Smooth muscle cell (in vitro differentiated cells): ENCODE data around the gene ARL3. TPM values are rescaled to one million over a fixed set of nuclear protein-coding genes. Genes with fewer than 3 reads are reported as not detected.

Source experiments
- DNase-seq: peaks from one replicate; lab custom pipeline; 2025; ENCODE audit not compliant: unreplicated experiment; lab: John Stamatoyannopoulos, UW
- H2AFZ ChIP-seq: fragments of 200-600 bp; sonication (generic); 2 replicates; pipeline ENCODE4 v1.6.0; 2016; ENCODE audit warnings: antibody characterized with exemption, low read depth, mild to moderate bottlenecking
- H3F3A ChIP-seq: fragments of 200-600 bp; sonication (generic); 2 replicates; pipeline ENCODE4 v1.6.0; 2017; ENCODE audit warnings: antibody characterized with exemption, low read depth
- H3K27ac ChIP-seq: fragments of 200-600 bp; sonication (generic); 2 replicates; pipeline ENCODE4 v1.5.1; 2016; ENCODE audit warnings: low read depth, mild to moderate bottlenecking
- H3K27me3 ChIP-seq: fragments of 200-600 bp; sonication (generic); 2 replicates; pipeline ENCODE4 v1.6.1; 2016; ENCODE audit warnings: low read depth, mild to moderate bottlenecking
- H3K36me3 ChIP-seq: fragments of 200-600 bp; sonication (generic); 2 replicates; pipeline ENCODE4 v1.5.1; 2016; ENCODE audit warnings: low read depth
- H3K4me1 ChIP-seq: fragments of 200-600 bp; sonication (generic); 2 replicates; pipeline ENCODE4 v1.5.1; 2016; ENCODE audit warnings: low read depth
- H3K4me2 ChIP-seq: fragments of 200-600 bp; sonication (generic); 2 replicates; pipeline ENCODE4 v1.6.0; 2016; ENCODE audit warnings: mild to moderate bottlenecking
- H3K4me3 ChIP-seq: fragments of 200-600 bp; sonication (generic); 2 replicates; pipeline ENCODE4 v1.5.1; 2016; ENCODE audit warnings: mild to moderate bottlenecking
- H3K79me2 ChIP-seq: fragments of 200-600 bp; sonication (generic); 2 replicates; pipeline ENCODE4 v1.6.0; 2016; ENCODE audit warnings: low read depth, mild to moderate bottlenecking
- H3K9ac ChIP-seq: fragments of 200-600 bp; sonication (generic); 2 replicates; pipeline ENCODE4 v1.6.0; 2016; ENCODE audit warnings: low read depth
- H3K9me3 ChIP-seq: fragments of 200-600 bp; sonication (generic); replicated peaks from 2 replicates; pipeline ENCODE4 v1.5.1; 2016; ENCODE audit warnings: low read depth
- H4K20me1 ChIP-seq: fragments of 200-600 bp; sonication (generic); 2 replicates; pipeline ENCODE4 v1.6.0; 2016; ENCODE audit warnings: low read depth
- WGBS: methylation state at CpG from one replicate; pipeline ENCODE4 v1.1.7; 2016; ENCODE audit warnings: low lambda C conversion rate; 5-methylcytosine and 5-hydroxymethylcytosine counted together
- polyA plus RNA-seq: library from polyadenylated mRNA; unstranded; fragments of >200 nt; fragmentation: Nextera tagmentation; extraction: Ambion mirVana; gene quantifications from 2 replicates; pipeline ENCODE4 v1.2.1, GENCODE V29; 2016
- total RNA-seq: library from RNA; depleted of rRNA; stranded (reverse); fragments of >200 nt; gene quantifications from 2 replicates; pipeline ENCODE4 v1.2.3, GENCODE V29; 2014
- TF ChIP-seq, protein P1 (sequence below): fragments of 200-600 bp; sonication (generic); IDR thresholded peaks from 2 replicates; pipeline ENCODE4 v1.5.1; 2017; ENCODE audit warnings: borderline replicate concordance, mild to moderate bottlenecking, antibody characterized with exemption; ENCODE audit not compliant: insufficient read depth, poor library complexity, severe bottlenecking

Gene ARL3
- total and polyA plus RNA-seq, 2 experiments from 2014 or later: 12.7 to 30.2 TPM

DNA sequence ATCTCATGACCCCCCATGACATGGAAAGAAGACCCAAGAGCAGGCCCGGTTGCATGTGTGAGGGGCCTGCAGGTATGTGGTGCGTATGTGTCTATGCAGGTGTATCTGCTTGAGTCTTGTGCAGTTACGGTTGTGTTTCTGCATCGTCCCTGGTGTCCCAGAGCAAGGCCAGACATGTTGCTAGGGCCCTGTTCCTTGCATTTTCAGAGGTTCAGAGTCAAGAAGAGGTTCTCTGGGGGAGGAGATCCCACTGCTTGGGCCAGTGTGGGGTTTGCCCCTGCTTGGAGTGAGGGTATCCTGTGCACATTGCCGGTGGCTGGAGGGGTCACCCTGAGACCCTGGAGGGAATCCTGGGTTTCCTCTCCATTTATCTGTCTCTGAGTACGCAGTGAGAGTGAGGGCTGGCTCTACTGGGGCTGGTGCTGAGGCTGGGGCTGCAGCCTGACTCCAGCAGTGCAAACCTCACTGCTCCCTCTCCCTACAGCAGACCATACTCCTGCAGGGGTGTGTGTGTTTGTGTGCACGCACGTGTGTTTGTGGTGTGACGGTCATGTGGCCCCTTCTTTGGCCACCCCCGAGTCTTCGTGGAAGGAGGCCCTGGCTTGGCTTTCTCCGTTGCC, 65.8 kb downstream of the ARL3 start:
- Histone ChIP-seq H3K79me2 (peaks cover 85% of the 10 kb centered on the region), H2AFZ (no peak overlapping the region), H3K9me3 (no peaks in the 10 kb centered on the region), H3K4me3 (peak overlapping the region; percentile 96), H3K27me3 (no peaks in the 10 kb centered on the region), H4K20me1 (peaks cover 86% of the 10 kb centered on the region), H3K9ac (no peak overlapping the region), H3K27ac (no peak overlapping the region), H3K4me1 (peaks cover 48% of the 10 kb centered on the region), H3K36me3 (no peaks in the 10 kb centered on the region), H3K4me2 (peak overlapping the region; percentile 100), H3F3A (peaks cover 17% of the 10 kb centered on the region)
- no peak for DNase-seq
- WGBS: 80% methylated on average over 12 of the region's 12 CpGs
- TF ChIP-seq, protein P1, sequence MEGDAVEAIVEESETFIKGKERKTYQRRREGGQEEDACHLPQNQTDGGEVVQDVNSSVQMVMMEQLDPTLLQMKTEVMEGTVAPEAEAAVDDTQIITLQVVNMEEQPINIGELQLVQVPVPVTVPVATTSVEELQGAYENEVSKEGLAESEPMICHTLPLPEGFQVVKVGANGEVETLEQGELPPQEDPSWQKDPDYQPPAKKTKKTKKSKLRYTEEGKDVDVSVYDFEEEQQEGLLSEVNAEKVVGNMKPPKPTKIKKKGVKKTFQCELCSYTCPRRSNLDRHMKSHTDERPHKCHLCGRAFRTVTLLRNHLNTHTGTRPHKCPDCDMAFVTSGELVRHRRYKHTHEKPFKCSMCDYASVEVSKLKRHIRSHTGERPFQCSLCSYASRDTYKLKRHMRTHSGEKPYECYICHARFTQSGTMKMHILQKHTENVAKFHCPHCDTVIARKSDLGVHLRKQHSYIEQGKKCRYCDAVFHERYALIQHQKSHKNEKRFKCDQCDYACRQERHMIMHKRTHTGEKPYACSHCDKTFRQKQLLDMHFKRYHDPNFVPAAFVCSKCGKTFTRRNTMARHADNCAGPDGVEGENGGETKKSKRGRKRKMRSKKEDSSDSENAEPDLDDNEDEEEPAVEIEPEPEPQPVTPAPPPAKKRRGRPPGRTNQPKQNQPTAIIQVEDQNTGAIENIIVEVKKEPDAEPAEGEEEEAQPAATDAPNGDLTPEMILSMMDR: no peak

DNA sequence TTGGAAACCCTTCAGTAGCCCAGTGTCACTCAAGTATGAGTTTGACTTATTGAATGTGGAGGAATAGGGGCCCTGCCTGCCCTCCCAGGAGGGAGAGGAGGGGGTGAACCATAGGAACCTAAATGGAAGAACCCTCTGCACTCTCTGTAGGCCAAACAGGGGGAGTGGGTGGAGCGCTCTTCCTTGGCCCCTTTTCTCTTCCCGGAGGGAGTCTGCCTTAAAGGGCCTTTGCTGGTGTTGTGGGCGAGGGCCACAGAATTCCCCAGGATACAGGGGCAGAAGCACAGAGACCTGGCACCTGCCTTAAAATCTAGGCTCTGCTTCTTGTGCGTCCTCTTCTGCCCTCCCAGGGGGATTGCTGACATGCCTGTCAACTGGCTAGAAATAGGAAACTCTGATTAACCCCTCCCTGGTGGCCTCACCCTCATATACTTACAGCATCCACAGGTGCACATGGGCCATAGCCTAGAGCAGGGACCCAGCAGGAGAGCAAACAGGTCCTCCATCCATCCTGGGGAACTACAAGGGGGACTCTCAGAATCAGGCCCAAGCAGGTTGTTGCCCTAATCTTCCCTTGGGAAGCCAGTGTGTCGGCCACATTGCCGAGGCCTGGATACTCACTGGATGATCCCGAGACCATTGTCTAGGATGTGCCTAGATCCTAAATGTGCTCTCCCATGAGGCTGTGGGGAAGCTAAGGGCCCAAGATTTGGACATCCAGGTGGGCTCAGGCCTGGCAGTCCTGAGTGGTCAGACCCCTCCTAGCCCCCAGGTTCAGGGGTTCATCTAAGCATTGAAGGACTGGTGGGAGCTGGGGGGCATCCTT, 66.5 kb downstream of the ARL3 start:
- H3K4me1 ChIP-seq: peaks cover 48% of the 10 kb centered on the region
- peak overlapping the region; percentile 96 for H3K4me3 ChIP-seq
- H3K79me2 ChIP-seq: peaks cover 78% of the 10 kb centered on the region
- no peaks in the 10 kb centered on the region for H3K9me3 ChIP-seq
- peak overlapping the region; percentile 100 for H3K4me2 ChIP-seq
- H3F3A ChIP-seq: peaks cover 22% of the 10 kb centered on the region
- H3K27me3 ChIP-seq: no peaks in the 10 kb centered on the region
- DNase-seq: no peak
- H2AFZ ChIP-seq: no peak overlapping the region
- H3K27ac ChIP-seq: peak overlapping the region; percentile 95
- H3K9ac ChIP-seq: peak overlapping the region; percentile 90
- no peaks in the 10 kb centered on the region for H3K36me3 ChIP-seq
- peaks cover 79% of the 10 kb centered on the region for H4K20me1 ChIP-seq
- TF ChIP-seq, protein P1: no peak
- 77% methylated on average over 7 of the region's 7 CpGs for WGBS

DNA sequence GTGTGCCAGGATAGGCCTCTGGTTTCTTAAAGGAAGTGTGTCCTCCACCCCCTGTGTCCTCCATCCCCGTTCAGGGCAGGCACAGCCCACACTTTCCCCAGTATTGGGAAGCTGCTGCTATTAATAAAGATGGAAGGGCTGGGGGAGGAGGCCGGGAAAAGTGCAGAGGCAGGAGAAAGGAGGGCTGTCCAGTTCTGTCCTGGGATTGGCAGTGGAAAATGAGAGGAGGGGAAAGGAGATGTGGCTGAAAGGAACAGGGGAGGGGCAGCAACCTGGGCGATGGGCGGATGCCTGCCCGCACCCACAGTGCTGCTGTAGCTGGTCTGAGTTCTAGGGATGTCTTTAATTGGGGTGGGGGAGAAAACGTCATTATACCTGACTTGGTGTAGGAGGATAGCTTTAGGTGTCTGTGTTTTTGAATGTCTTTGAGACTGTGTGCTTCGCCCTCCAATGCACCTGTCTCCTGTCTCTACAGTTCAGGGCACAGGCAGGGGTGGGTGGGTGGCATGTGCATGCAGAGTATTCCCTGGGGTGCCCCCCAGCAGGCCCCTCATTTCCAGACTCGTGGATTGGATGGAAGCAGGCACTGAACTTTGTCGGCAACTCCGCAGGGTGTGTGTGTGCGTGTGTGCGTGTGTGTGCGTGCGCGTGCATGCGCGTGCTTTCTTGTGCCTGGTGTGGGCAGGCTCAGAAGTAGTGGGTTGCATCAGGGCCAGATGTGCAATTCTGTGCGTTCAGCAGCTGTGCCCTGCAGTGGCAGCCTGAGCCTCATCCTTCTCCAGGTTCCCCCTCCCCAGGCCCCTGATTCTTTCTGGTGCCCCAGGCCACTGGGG, 67.4 kb downstream of the ARL3 start:
- H3K4me2 ChIP-seq: peak overlapping the region; percentile 100
- peaks cover 71% of the 10 kb centered on the region for H4K20me1 ChIP-seq
- no peaks in the 10 kb centered on the region for H3K27me3 ChIP-seq
- DNase-seq: no peak
- no peak overlapping the region for H2AFZ ChIP-seq
- peak overlapping the region; percentile 90 for H3K9ac ChIP-seq
- peak overlapping the region; percentile 95 for H3K27ac ChIP-seq
- peak overlapping the region; percentile 96 for H3K4me3 ChIP-seq
- 51% methylated on average over 18 of the region's 18 CpGs for WGBS
- peaks cover 26% of the 10 kb centered on the region for H3F3A ChIP-seq
- peaks cover 48% of the 10 kb centered on the region for H3K4me1 ChIP-seq
- H3K79me2 ChIP-seq: peaks cover 70% of the 10 kb centered on the region
- H3K9me3 ChIP-seq: no peaks in the 10 kb centered on the region
- H3K36me3 ChIP-seq: no peaks in the 10 kb centered on the region
- TF ChIP-seq, protein P1: no peak
